PC-9 (cell line): Measurements from ENCODE around the gene IKBKE.

Source experiments
- EZH2 ChIP-seq: fragments of 200-600 bp; sonication (generic); IDR thresholded peaks from 2 replicates; pipeline ENCODE4 v1.8.0; 2017; ENCODE audit warnings: antibody characterized with exemption, low read depth
- TF ChIP-seq, protein P1 (sequence below): fragments of 200-600 bp; sonication (generic); conservative IDR thresholded peaks from 2 replicates; pipeline ENCODE4 v1.6.1; 2017; ENCODE audit warnings: mixed run types, antibody characterized with exemption, mild to moderate bottlenecking, moderate library complexity

DNA sequence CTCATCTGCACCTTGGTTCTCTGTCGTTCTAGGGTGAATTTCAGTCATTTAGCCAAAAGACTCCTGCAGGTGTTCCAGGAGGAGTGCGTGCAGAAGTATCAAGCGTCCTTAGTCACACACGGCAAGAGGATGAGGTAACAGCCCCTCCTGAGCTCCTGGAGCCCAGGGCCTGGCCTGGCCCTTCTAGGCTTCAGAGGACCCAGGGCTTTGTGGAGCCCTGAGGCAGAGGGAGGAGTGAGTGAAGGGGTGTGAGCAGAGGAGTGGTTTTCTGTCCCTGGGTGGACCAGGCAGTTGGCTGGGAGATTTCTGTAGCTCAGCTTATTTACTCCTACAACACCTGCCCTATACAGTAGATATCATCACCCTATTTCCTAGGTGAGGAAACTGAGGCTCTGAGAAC is 21.3 kb downstream of the IKBKE start:
- TF ChIP-seq, protein P1, sequence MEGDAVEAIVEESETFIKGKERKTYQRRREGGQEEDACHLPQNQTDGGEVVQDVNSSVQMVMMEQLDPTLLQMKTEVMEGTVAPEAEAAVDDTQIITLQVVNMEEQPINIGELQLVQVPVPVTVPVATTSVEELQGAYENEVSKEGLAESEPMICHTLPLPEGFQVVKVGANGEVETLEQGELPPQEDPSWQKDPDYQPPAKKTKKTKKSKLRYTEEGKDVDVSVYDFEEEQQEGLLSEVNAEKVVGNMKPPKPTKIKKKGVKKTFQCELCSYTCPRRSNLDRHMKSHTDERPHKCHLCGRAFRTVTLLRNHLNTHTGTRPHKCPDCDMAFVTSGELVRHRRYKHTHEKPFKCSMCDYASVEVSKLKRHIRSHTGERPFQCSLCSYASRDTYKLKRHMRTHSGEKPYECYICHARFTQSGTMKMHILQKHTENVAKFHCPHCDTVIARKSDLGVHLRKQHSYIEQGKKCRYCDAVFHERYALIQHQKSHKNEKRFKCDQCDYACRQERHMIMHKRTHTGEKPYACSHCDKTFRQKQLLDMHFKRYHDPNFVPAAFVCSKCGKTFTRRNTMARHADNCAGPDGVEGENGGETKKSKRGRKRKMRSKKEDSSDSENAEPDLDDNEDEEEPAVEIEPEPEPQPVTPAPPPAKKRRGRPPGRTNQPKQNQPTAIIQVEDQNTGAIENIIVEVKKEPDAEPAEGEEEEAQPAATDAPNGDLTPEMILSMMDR: no peak
- TF ChIP-seq EZH2: no peak
